Lower leg skin (tissue), 4 donors: Measurements from ENCODE around the gene AKIRIN1. TPM values are rescaled to one million over a fixed set of nuclear protein-coding genes. Genes with fewer than 3 reads are reported as not detected.

ENCODE experiments used
- DNase-seq, 2 donors: peaks; one replicate each; pipeline ENCODE4 v3.0.0-alpha.2; 2019; ENCODE audit warnings: low spot score in 2 of 2
- H3K4me3 ChIP-seq: fragments of 200-600 bp; sonication (generic); 2 replicates; pipeline ENCODE4 v1.5.1; 2017; ENCODE audit warnings: mild to moderate bottlenecking, low read depth; ENCODE audit not compliant: poor library complexity, severe bottlenecking
- CTCF ChIP-seq, 3 donors: fragments of 450-650 bp; IDR thresholded peaks; one replicate each; pipeline ENCODE4 v1.5.1; 2016; ENCODE audit warnings: antibody characterized with exemption in 3 of 3, mild to moderate bottlenecking in 3 of 3, moderate library complexity in 2 of 3
- POLR2A ChIP-seq, 2 donors: fragments of 450-650 bp; IDR thresholded peaks; one replicate each; pipeline ENCODE4 v1.6.1; 2016 to 2017; ENCODE audit warnings: antibody characterized with exemption in 2 of 2, mild to moderate bottlenecking in 1 of 2, moderate library complexity in 1 of 2
- WGBS, 2 donors: methylation state at CpG; one replicate each; pipeline ENCODE4 v1.1.5; 2018; 5-methylcytosine and 5-hydroxymethylcytosine counted together
- intact Hi-C: fragments of 100-400 bp; cut with DNase I; formaldehyde crosslinking; loops from one replicate; pipeline ENCODE4 v1.15.0; 2023; ENCODE audit warnings: low total_unique reads
- total RNA-seq, 4 donors: library from RNA; depleted of rRNA; stranded (reverse); fragments of >200 nt; gene quantifications; one replicate each; pipeline ENCODE4 v1.1.0, GENCODE V29; 2016

The AKIRIN1 gene
- total RNA-seq, 4 donors from 2014 or later, result 22.3 to 36.8 (median 28.7) TPM

- DNase-seq, result no peak
- H3K4me3 ChIP-seq, result no peak overlapping the region
- TF ChIP-seq POLR2A (IDR thresholded peaks at IDR 0.05) (no peak), CTCF (IDR thresholded peaks at IDR 0.05) (no peak)
- WGBS, 2 donors, result 65 to 69% methylated on average over 6 of the region's 6 CpGs
- intact Hi-C loops, result no loop called here
These were observed 43.1 kb downstream of the AKIRIN1 start for GRCh38 chr1:39034114-39034654.

- no peak for DNase-seq
- WGBS, 2 donors, result 93 to 97% methylated on average over 5 of the region's 5 CpGs
- no peak overlapping the region for H3K4me3 ChIP-seq
- TF ChIP-seq CTCF (IDR thresholded peaks at IDR 0.05), result no peak
- intact Hi-C loops, result no loop called here
These were observed 45.6 kb downstream of the AKIRIN1 start for GRCh38 chr1:39036678-39037077.

- no peak for TF ChIP-seq POLR2A (IDR thresholded peaks at IDR 0.05)
- TF ChIP-seq CTCF (IDR thresholded peaks at IDR 0.05), result no peak
- intact Hi-C loops, result no loop called here
- DNase-seq, result no peak
- no peak overlapping the region for H3K4me3 ChIP-seq
- 80 to 82% methylated on average over 3 of the region's 3 CpGs for WGBS, 2 donors
These were observed 52.4 kb downstream of the AKIRIN1 start for GRCh38 chr1:39043513-39043912.

- H3K4me3 ChIP-seq, result no peak overlapping the region
- WGBS, 2 donors, result 86 to 91% methylated on average over 1 of the region's 1 CpG
- intact Hi-C loops, result no loop called here
- no peak for TF ChIP-seq POLR2A (IDR thresholded peaks at IDR 0.05)
- no peak for TF ChIP-seq CTCF (IDR thresholded peaks at IDR 0.05)
- no peak for DNase-seq
These were observed 53.7 kb downstream of the AKIRIN1 start for GRCh38 chr1:39044762-39045161.

- DNase-seq, result no peak
- intact Hi-C loops, result no loop called here
- no peak for TF ChIP-seq POLR2A (IDR thresholded peaks at IDR 0.05)
- TF ChIP-seq CTCF (IDR thresholded peaks at IDR 0.05), result no peak
- 89 to 93% methylated on average over 8 of the region's 8 CpGs for WGBS, 2 donors
- no peak overlapping the region for H3K4me3 ChIP-seq
These were observed 54.2 kb downstream of the AKIRIN1 start for GRCh38 chr1:39045231-39045630.

GRCh38 chr1:39046613-39047210 lies 55.6 kb downstream of the AKIRIN1 start:
- H3K4me3 ChIP-seq, result no peak overlapping the region
- no peak for DNase-seq
- TF ChIP-seq CTCF (IDR thresholded peaks at IDR 0.05) (no peak), POLR2A (IDR thresholded peaks at IDR 0.05) (no peak)
- intact Hi-C loops, result no loop called here
- 67 to 79% methylated on average over 6 of the region's 6 CpGs for WGBS, 2 donors
